ENCODE results near the gene SHROOM3.

Gene SHROOM3

GRCh38 chr4:76434901-76435527 lies at the start of gene SHROOM3:
Gene SHROOM3 (plus strand): TSS chr4:76435229. CDS start chr4:76436053, 824 bp downstream.
- TF ChIP-seq NFIC (IDR thresholded peaks at IDR 0.05) (peak; percentile 81), CEBPB (IDR thresholded peaks at IDR 0.05) (no peak), MAX (IDR thresholded peaks at IDR 0.05) (no peak; the same call in 1 of the 2 replicates), FOXM1 (IDR thresholded peaks at IDR 0.05; ENCODE audit: borderline replicate concordance, low read depth) (peak; percentile 58), EP300 (IDR thresholded peaks at IDR 0.05; ENCODE audit: borderline replicate concordance) (peak; percentile 69; the same call in 1 of the 2 replicates), TCF12 (IDR thresholded peaks at IDR 0.05; ENCODE audit: low read depth) (0 out of 2 replicates have a peak, but pooled peaks have one; percentile 38), EGR1 (IDR thresholded peaks at IDR 0.05) (no peak), TEAD4 (IDR thresholded peaks at IDR 0.05) (peak; percentile 67), YY1 (IDR thresholded peaks at IDR 0.05; ENCODE audit: low read depth) (0 out of 2 replicates have a peak, but pooled peaks have one; percentile 38)

- TF ChIP-seq YY1 (IDR thresholded peaks at IDR 0.05; ENCODE audit: low read depth), result no peak
- no peak for TF ChIP-seq EP300 (IDR thresholded peaks at IDR 0.05; ENCODE audit: borderline replicate concordance)
- TF ChIP-seq TAF1 (IDR thresholded peaks at IDR 0.05; ENCODE audit: low read depth), result no peak
- TF ChIP-seq RAD21 (IDR thresholded peaks at IDR 0.05; ENCODE audit: low read depth), result no peak
- no peak for TF ChIP-seq FOXM1 (IDR thresholded peaks at IDR 0.05; ENCODE audit: borderline replicate concordance, low read depth)
- TF ChIP-seq MAX (IDR thresholded peaks at IDR 0.05), result no peak
- TF ChIP-seq NFIC (IDR thresholded peaks at IDR 0.05), result no peak
- TF ChIP-seq CREB1 (IDR thresholded peaks at IDR 0.05; ENCODE audit: low read depth), result no peak
- TF ChIP-seq ZBTB7A (IDR thresholded peaks at IDR 0.05; ENCODE audit: low read depth), result no peak
- no peak for TF ChIP-seq EGR1 (IDR thresholded peaks at IDR 0.05)
- no peak for TF ChIP-seq REST (IDR thresholded peaks at IDR 0.05; ENCODE audit: low read depth)
- TF ChIP-seq TEAD4 (IDR thresholded peaks at IDR 0.05), result no peak
- TF ChIP-seq CEBPB (IDR thresholded peaks at IDR 0.05), result no peak
- no peak for TF ChIP-seq USF1 (IDR thresholded peaks at IDR 0.05)
- TF ChIP-seq TCF12 (IDR thresholded peaks at IDR 0.05; ENCODE audit: low read depth), result no peak
Observed at GRCh38 chr4:76385974-76386373, 49.1 kb upstream of the SHROOM3 start.

- TF ChIP-seq TEAD4 (IDR thresholded peaks at IDR 0.05) (no peak), REST (IDR thresholded peaks at IDR 0.05; ENCODE audit: low read depth) (no peak), EP300 (IDR thresholded peaks at IDR 0.05; ENCODE audit: borderline replicate concordance) (no peak), TCF12 (IDR thresholded peaks at IDR 0.05; ENCODE audit: low read depth) (no peak), FOXM1 (IDR thresholded peaks at IDR 0.05; ENCODE audit: borderline replicate concordance, low read depth) (no peak), USF1 (IDR thresholded peaks at IDR 0.05) (no peak), CREB1 (IDR thresholded peaks at IDR 0.05; ENCODE audit: low read depth) (no peak), ZBTB7A (IDR thresholded peaks at IDR 0.05; ENCODE audit: low read depth) (no peak), RAD21 (IDR thresholded peaks at IDR 0.05; ENCODE audit: low read depth) (no peak), TAF1 (IDR thresholded peaks at IDR 0.05; ENCODE audit: low read depth) (no peak), YY1 (IDR thresholded peaks at IDR 0.05; ENCODE audit: low read depth) (no peak)
Observed at GRCh38 chr4:76386566-76387305, 48.3 kb upstream of the SHROOM3 start.

- TF ChIP-seq YY1 (IDR thresholded peaks at IDR 0.05; ENCODE audit: low read depth), result no peak
- no peak for TF ChIP-seq USF1 (IDR thresholded peaks at IDR 0.05)
- TF ChIP-seq REST (IDR thresholded peaks at IDR 0.05; ENCODE audit: low read depth), result no peak
- TF ChIP-seq EGR1 (IDR thresholded peaks at IDR 0.05), result no peak
- TF ChIP-seq TAF1 (IDR thresholded peaks at IDR 0.05; ENCODE audit: low read depth), result no peak
- TF ChIP-seq TCF12 (IDR thresholded peaks at IDR 0.05; ENCODE audit: low read depth), result no peak
- no peak for TF ChIP-seq CREB1 (IDR thresholded peaks at IDR 0.05; ENCODE audit: low read depth)
- no peak for TF ChIP-seq RAD21 (IDR thresholded peaks at IDR 0.05; ENCODE audit: low read depth)
- no peak for TF ChIP-seq NFIC (IDR thresholded peaks at IDR 0.05)
- no peak for TF ChIP-seq EP300 (IDR thresholded peaks at IDR 0.05; ENCODE audit: borderline replicate concordance)
- no peak for TF ChIP-seq ZBTB7A (IDR thresholded peaks at IDR 0.05; ENCODE audit: low read depth)
- no peak for TF ChIP-seq CEBPB (IDR thresholded peaks at IDR 0.05)
- TF ChIP-seq FOXM1 (IDR thresholded peaks at IDR 0.05; ENCODE audit: borderline replicate concordance, low read depth), result no peak
- no peak for TF ChIP-seq MAX (IDR thresholded peaks at IDR 0.05)
- no peak for TF ChIP-seq TEAD4 (IDR thresholded peaks at IDR 0.05)
Observed at GRCh38 chr4:76388160-76388908, 46.7 kb upstream of the SHROOM3 start.

Measured in Ishikawa (cell line).